ENCODE results near the gene ZNF592.

ZNF592 gene

DNA sequence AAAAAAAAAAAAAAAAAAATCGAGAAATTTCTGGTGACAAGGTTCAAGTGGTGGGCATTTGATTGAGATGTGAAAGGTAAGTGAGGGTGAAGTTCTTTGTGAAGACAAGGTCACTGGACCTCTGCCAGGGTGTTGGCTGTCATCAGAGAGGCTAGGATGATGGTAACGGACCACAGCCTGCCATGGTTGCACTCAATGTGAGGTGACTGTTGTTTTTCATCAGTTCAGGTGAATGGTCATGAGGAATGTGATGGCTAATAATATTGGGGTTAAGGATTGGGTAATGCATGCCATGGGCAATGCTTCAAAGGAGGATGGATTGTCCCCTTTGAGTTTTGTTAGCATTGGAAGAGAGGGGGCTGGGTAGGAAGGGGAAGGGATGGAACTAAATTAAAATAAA is 64.5 kb downstream of the ZNF592 start:
- DNase-seq: no peak

DNA sequence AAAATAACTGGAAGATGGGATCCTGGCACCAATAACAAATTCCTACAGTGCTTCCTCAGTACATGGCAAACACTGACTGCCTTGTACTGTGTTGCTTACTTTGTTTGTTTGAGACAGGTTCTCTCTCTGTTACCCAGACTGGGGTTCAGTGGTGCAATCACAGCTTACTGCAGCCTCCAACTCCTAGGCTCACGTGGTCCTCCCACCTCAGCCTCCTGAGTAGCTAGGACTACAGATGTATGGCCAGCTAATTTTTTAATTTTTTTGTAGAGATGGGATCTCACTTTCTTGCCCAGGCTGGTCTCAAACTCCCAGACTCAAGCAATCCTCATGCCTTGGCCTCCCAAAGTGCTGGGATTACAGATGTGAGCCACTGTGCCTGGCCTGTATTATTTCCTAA is 65.0 kb downstream of the ZNF592 start:
- DNase-seq: no peak

DNA sequence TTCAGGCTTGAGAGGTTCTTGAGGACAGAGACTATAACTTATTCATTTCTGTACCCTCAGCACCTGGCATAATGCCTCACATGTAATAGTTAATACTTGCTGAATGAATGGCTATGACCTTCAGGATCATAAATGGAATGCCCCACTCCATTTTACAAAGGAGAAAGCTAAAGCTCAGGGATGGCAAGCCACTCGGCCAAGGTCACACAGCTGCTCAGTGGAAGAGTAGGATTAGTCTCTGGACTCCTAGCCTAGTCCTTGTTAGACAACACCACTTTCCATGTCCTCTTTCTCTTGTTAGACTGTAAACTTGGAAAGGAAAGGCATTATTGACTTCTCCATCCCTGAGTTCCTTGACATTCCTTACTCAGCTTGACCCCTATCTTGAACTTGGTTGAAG is 65.5 kb downstream of the ZNF592 start:
- no peak for DNase-seq

DNA sequence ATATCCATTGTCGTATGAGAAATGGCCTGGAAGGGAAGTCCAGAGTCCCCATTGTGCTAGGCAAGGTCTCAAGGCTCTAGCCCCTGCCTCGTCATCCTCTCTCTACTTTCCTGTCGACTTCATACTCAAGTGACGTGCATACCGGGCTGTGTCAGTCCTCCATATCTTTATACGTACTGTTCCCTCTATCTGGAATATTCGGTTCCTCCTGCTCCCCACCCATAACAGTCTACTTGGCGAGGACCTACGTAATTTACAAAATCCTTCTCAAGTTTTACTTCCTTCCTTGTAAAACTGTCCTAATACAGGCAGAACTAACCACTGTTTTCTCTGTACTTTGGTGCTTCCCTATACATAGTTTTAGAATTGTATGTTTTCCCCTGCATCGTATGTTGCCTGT is 66.5 kb downstream of the ZNF592 start:
- no peak for DNase-seq

DNA sequence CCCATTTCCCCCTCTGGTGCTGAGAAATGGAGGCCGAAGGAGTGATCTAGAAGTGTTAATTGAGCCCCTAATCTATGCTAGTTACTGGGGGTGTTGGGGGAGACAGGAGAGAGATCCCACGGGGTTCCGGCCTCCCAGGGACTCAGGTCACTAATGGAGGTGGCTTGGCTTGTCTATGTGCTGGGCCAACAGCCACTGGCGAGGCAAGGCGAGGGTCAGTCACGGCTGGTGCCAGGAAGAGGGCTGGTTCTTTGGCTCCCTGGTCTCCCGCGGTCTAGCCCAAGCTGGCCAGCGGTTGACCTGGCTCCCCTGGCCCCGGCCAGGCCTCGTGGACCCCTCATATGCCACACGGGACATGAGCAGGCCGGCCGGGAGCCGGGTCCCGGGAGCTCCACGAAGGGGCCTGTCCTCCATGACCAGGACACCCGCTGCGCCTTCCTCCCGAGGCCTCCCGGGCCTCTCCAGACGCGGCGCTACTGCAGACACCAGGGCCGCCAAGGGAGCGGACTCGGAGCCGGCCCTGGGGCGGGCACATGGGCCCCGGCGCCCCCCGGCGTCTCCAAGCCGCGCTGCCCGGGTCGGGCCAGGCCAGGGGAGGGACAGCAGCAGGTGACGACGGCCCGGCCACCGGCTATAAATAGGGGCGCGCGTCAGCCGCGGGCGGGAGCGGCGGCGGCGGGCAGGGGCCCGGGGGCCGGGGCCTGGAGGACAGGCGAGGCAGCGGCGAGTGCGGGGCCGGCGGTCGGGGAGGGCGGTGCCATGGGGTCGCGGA is 68.5 kb downstream of the ZNF592 start, which contains the start of gene ALPK3:
TSS of gene ALPK3 (plus strand) at position 663 of the 772 bp plus-strand sequence. CDS start at position 760, 97 bp downstream.
- DNase-seq: no peak

DNA sequence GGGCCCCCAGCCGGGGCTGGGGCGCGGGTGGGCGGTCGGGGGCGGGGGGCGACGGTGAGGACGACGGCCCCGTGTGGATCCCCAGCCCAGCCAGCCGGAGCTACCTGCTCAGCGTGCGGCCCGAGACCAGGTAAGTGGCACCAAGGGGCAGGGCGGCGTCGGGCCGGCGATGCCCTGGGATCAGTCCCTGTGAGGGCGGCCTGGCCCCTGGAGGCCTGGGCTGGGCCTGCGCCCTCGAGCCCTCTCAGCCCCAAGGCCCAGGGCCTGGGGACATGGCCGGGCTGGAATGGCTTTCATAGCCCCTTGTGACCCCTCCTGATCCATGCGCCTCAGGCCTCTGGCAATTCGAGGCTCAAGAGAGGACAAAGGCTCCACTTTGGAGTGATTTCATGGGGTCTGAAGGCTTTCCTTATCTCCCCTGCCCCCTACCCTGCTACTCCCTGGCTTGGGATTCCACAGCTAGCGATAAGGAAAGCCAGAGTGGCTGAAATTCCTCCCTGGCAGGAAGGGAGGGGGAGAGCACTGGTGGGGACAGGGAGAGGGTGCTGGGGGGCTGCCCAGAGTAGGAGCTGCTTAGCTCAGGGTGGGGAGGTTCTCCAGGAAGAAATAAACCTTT is 69.2 kb downstream of the ZNF592 start:
- DNase-seq: no peak

DNA sequence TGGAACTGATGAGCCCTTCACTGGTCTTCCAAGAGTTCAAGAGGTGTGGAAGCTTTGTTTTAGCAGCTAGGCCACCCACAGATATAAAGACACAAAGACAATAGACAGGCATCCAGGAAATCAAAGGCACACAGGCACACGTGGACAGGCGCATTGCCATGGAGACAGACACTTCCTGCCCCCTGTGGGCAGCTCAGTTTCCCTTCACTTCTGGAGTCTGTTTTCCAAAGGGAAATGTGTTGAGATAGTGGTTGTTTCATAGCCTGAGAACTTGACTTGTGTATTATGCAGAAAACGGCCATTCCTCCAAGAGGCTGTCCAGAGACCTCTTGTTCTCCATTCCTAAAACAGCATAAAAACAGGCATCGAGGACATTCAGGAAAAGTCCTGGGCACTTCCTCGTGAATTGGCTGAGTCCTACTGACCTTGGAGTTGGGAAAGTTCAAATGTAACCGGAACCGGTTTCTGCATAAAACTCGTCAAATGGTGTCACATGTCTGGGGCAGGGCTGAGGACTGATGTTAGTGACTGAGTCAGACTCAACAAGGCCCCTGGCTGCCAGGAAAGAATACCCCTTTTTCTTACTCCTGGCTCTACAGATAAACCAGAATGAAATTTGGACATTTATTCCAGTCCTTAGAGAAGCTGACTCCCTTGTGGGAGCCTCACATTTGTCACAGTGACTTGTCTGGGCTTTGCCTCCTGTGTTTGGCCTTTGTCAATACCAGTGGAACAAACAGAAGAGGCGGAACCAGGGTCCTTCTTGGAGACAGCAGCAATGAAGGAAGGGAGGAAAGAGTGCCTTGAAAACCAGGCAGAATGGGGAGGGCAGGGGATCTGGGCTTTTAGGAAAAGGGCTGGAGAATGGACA is 70.1 kb downstream of the ZNF592 start:
- DNase-seq: no peak

DNA sequence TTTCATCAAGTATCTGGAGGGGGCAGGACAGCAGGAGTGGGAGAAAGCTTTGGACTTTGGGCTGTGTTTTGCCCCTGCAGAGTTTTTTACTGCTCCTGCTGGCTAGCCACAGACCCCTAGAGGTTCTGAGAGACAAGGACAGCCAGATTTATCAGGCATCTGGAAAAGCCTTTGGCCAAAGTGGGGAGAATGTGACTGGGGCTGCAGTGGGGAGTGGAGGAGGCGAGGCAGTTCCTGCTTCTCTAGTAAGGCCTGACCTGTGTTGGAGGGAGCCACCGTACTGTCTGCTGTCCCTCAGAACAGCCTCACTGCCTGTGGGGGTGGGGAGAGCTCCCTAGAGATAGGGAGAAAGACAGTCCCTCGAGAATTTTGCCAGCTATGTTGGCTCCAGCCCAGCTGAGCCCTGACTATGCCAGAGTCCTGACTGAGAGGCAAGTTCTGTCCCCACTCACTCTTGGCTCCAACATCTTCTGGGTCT is 70.9 kb downstream of the ZNF592 start:
- DNase-seq: no peak

DNA sequence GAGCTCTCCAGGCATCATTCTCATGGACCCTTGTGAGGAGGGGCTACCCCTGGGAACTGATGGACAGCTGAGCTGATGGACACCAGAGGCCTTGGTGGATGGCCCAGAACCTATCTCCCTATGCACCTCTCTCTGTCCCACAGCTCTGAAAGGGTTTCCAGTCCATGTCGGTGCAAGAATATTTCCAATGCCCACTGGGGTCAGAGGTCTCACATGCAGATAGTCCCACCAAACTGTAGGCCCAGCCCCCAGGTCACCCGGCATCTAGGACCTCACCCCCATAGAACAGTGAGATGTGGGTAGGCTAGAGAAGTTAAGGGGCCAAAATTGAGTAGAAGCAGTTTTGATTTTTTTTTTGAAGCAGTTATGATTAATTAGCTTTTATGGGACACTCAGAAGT is 71.4 kb downstream of the ZNF592 start:
- DNase-seq: no peak

DNA sequence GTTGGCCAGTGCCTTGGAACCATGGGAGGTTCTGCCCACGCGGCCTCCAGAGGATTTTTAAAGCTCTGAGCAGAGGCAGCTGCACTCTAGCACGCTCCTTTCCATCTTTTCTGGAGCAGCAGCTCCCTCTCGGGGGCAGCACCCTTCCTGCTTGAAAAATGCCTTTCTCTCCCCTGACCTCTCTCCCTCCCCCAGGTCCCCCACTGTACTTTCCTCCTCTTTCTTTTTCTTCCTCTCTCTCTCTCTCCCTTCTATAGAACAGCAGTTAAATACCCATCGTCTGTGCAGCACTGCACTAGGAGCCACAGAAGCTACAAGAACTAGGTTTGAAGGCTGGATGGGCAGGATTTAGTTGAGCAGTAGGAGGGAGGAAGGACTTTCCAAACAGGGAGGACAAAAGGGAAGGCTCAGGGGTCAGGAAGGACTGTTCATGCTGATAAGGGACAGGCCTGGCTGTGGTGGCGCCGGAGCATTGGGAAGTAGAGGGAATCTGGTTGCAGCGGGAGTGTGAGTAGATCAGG is 73.2 kb downstream of the ZNF592 start:
- DNase-seq: no peak

DNA sequence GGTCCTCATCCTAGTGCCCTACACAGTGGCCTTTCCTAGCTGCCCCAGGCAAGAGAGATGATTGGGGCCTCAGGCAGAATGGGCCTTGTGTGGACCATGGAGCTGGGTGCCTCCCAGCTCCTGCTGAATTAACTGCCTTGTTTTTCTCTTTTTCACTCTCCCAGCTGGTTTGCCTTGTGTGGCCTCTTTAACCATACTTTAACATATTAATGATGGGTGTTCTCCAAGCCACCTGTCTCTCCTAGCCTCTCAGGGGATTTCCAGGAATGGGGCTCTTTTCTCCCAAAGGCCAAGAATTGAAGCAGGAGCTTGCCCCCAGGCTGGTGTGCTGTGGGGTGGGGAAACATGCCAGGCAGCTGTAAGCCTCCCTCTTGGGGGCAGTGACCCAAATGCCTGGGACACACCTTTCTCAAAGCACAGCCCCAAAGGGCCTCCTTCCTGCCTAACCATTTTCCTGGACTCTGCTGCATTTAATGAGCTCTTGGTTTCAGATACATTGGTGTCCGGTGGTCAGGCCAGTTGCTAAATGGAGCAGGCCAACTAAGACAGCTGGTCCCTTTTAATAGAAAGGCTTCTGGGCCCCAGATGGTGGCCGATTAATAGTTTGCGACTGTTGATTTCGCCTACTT is 74.4 kb downstream of the ZNF592 start:
- DNase-seq: no peak

DNA sequence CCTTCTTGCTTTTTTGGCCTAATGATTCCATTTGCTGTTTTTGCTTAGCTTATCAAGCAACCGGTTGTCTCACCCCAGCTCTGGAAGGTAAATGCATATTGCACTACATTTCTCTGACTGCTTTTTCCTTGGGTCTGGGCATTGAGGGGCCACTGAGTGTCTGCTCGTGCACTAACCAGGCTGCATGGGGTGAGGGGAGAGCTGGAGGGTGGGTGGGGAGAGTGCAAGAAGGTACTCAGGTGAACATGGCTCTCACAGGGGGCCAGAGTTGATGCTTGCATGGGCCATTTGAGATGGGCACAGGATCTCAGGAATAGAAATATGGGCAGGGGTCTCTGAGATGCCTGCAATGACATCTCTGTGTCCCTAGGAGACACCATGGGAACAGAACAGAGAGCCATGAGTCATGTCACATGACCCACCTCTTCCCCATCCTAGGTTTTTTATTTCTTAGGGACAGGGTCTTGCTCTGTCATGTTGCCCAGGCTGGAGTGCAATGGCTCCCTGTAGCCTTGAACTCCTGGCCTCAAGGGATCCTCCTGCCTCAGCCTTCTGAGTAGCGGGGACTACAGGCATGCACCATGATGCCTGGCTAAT is 75.0 kb downstream of the ZNF592 start:
- DNase-seq: no peak

DNA sequence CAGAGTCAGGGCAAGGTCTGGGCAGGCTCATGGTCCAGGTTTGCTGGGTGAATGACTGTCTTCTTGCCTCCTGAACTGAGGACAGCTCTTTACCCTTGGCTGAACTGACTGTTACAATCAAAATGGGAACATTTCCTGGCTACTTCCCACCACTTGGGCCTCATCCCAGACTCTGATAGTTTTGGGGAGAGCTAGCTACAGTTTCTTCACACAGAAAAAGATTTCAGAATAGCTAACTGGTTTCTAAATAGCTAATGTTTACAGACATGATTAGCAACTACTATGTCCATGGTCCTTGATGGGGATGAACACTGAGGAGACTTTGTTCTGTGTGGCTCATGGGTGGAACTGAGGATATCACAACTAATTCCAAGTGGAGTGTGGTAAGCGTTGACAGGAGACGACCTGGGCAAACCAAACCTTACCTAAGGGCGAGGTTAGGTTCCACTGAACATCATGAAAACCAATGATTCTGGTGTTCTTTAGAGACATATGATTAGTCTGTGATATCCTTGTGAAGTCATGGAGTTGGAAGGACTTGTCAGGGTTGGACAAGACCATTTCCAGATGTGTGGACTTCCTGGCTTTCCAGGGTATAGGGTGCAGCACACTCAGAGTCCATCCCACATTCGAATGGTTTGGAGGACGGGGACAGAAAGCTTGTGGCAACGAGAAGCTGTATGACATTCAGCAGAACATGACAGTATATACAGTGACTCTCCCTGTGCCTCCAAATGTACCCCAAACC is 76.0 kb downstream of the ZNF592 start:
- no peak for DNase-seq

DNA sequence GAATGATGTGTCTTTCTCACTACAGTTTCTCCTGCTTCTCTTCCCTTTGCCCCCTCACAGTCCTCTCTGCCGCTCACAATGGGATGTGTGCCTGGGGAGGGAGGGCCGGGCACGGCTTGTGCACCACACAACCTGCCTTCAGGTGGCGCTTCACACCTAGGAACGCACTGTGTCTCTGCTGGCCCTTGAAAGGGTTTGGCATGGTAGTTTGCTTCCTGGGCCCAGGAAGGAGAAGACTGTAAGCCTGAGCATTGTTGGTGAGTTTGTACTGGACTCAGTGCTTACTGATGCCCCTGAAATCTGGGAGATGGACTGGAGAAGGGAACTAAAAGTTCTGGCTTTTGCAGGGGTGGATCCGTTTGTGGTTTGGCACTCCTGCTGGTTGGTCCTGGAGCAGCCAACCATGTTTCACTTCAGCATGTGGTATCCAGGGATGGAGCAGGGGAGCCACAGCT is 78.0 kb downstream of the ZNF592 start:
- DNase-seq: no peak

DNA sequence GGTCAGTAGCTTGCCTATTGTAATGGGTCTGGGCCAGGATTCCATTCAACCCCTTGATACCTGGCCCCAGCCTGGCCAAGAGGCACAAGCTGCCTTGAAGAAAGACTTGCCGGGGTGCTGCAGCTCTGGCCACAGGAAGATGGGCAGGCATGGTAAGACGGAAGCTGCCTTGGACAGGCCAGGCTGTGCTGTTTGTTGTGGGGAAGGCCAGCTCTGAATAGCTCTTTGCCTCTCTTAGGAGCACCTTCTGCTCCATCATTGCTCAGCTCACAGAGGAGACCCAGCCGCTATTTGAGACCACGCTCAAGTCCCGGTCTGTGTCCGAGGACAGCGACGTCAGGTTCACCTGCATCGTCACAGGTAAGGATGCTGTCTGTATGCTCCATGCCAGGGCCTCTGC is 78.9 kb downstream of the ZNF592 start:
- DNase-seq: no peak

DNA sequence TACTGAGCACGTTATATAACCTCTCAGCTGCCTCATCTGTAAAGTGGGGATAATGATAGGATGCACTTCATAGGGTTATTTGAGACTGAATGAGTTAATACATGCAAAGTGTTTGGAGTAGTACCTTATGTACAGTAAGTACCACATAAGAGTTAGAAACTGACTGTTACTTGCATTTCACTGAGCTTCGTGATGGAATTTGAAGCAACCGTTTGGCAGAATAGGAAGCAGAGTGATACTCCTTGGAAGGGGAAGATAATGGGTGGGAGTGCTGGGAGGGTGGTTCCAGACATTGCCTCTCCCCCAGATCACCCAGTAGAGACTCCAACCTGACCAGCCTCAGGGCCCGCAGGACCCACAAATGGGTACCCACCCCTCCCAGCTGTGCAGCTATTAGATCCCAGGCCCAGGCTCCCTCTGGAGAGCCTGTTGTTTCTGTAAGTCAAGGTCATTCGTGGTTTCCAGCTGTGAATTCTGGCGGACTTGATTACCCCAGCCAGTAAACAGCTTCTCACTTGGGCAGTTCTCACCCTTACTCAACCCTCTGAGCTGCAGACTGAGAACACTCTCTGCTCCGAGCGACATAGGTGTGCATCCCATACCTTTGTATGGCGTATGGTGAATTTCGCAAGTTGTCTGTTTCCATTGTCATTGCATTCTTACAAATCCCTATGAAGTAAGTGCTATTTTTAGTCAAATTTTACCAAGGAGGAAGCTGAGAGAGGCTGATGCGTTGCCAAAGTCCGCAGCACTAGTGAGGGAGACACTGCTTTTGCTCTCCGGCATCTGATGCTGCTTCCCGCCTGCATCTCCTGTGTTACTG is 79.9 kb downstream of the ZNF592 start:
- DNase-seq: no peak

DNA sequence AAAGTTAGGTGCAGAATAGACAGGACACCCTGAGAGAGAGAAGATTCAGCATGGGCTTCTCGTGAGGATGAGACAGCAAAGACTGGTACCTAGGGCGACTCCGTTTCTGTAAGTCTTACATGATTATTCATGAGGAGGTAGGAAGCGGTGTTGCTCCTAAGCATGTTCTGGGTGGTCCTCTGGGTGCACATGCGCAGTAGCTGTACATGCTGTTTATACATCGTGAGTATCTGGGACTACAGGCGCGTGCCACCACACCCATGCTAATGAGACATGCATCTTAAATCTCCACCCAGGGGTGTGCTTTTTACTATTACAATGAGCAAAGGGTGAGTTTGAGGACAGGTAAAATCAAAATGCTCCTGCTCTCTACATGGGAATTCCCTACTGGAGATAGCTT is 81.0 kb downstream of the ZNF592 start:
- DNase-seq: no peak

DNA sequence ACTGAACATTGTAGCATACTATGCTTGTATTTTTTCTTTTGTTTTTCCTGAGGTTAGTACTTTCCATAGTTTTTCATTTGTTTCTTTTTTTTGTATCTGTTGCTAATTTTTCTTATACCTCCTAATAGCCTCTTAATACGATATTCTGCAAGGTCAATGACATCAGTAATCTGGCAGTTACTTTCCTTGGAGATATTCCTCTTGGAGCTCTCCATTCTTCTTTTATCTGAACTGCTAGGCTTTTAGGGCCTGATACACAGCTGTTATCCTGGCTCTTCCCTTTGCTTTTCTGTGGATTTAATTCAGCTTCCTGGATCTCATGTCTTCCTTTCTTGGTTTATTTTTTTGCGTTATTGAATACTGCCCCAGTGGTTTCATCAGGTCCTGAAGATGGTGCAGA is 81.6 kb downstream of the ZNF592 start:
- no peak for DNase-seq

DNA sequence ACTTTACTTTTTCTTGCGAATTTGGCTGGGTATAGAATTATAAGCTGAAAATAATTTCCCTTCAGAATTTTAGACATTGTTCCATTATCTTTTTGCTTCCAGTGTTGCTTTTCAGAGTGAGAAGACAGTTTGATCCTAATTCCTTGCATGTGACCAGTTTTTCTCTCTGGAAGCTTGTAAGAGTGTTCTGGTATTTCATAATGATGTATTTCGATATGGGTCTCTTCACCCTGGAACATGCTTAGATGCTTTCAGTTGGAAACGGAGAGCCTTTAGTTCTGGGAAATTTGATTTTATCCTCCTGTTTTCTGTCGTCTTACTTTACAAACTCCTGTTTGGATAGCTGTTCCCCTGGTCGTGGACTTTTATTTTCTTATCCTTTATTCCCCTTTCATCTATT is 82.6 kb downstream of the ZNF592 start:
- no peak for DNase-seq

DNA sequence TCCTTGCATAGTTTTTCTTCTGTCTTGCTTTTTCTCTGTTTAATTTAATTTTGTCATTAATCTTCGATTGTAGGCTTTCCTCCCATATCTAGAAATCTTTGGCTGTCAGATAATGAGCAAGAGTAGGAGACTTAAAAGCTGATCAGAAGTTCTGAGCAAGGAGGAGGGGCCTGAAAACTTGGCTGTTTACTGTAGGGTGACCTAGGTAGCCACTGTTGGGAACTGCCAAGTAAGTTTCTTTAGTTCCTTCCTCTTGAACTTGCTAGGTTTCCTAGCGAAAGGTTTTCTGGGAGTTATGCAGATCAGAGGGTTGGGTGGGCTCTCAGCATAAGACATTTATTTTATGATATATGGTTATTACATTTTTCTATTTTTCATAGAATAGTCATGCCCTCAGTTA is 83.2 kb downstream of the ZNF592 start:
- DNase-seq: no peak
